Right atrium auricular region (tissue), 2 donors: ENCODE data around the gene HSD3B7. TPM values are rescaled to one million over a fixed set of nuclear protein-coding genes. Genes with fewer than 3 reads are reported as not detected.

ENCODE experiments used
- DNase-seq: peaks from one replicate; pipeline ENCODE4 v3.0.0-alpha.2; 2019; ENCODE audit warnings: low spot score
- H3K27ac ChIP-seq, 2 donors: fragments of 200-600 bp; sonication (generic); 1 replicate in 1 of 2; 2 replicates in 1 of 2; pipeline ENCODE4 v1.5.1; 2016 to 2019
- H3K27me3 ChIP-seq, 2 donors: fragments of 200-600 bp; sonication (generic); one replicate each; pipeline versions ENCODE4 v1.5.1 to v1.6.0; 2017 to 2019
- H3K36me3 ChIP-seq: fragments of 200-600 bp; sonication (generic); one replicate; pipeline ENCODE4 v1.5.1; 2016
- H3K4me1 ChIP-seq, 2 donors: fragments of 200-600 bp; sonication (generic); one replicate each; pipeline versions ENCODE4 v1.5.1 to v1.6.0; 2017 to 2019
- H3K4me3 ChIP-seq, 2 donors: fragments of 200-600 bp; sonication (generic); 1 replicate in 1 of 2; 2 replicates in 1 of 2; pipeline ENCODE4 v1.5.1; 2017 to 2019; ENCODE audit warnings: mild to moderate bottlenecking in 1 of 2, moderate library complexity in 1 of 2
- H3K9me3 ChIP-seq, 2 donors: fragments of 200-600 bp; sonication (generic); one replicate each; pipeline ENCODE4 v1.5.1; 2019
- total RNA-seq, 2 donors: library from RNA; depleted of rRNA; stranded (reverse); fragments of >200 nt; gene quantifications; one replicate each; pipeline ENCODE4 v1.1.0, GENCODE V29; 2016
- TF ChIP-seq, protein P1 (sequence below), 2 donors: fragments of 200-600 bp; sonication (generic); IDR thresholded peaks; one replicate each; pipeline ENCODE4 v1.5.1; 2019; ENCODE audit warnings: antibody characterized with exemption in 2 of 2

HSD3B7 gene
- total RNA-seq, 2 donors from 2014 or later, result 6.0 to 8.5 TPM

DNA sequence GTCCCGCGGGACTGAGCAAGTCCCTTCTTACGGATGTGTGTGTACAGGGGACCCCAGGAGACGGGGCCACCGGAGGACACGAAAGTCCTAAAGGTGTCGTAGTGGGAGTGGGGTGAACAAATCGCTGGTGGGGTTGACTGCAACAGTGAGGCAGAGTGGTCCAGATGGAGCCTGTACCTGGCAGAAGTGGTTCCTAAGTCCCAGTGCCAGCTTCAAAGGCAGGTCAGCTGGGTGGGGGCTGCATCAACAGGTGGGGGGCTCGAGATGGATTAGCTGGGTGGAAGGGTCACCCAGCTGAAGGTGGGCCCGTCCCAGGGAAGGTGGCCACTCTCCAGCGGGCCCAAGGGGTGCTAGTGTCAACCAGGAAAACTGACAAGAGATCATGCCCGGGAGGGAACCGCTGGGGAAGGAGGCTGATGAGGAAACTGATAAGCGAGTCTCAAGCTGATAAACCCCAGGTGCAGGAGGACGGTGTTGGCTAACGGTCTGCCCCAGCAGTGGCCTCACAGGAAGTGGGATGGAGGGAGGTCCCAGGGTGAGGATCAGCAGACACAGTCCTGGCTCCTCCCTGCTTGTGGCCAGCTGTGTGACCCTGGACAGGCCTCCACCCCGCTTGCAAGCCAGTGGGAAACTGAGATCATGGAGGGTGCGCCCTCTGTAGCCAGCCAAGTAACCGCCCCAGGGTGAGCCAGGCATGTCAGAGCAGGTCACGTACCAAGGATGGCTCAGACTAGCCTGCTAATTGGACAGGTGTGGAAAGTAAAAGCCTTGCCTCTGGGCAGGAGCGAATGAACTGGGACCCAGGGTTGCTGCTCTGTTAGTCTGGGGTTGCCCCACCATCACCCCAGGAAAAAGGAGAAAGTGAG, 35.1 kb upstream of the HSD3B7 start:
- peak; percentile 97 for DNase-seq
- TF ChIP-seq, protein P1, sequence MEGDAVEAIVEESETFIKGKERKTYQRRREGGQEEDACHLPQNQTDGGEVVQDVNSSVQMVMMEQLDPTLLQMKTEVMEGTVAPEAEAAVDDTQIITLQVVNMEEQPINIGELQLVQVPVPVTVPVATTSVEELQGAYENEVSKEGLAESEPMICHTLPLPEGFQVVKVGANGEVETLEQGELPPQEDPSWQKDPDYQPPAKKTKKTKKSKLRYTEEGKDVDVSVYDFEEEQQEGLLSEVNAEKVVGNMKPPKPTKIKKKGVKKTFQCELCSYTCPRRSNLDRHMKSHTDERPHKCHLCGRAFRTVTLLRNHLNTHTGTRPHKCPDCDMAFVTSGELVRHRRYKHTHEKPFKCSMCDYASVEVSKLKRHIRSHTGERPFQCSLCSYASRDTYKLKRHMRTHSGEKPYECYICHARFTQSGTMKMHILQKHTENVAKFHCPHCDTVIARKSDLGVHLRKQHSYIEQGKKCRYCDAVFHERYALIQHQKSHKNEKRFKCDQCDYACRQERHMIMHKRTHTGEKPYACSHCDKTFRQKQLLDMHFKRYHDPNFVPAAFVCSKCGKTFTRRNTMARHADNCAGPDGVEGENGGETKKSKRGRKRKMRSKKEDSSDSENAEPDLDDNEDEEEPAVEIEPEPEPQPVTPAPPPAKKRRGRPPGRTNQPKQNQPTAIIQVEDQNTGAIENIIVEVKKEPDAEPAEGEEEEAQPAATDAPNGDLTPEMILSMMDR (IDR thresholded peaks at IDR 0.05), result no peak
- Histone ChIP-seq H3K36me3 (no peaks in the 10 kb centered on the region), H3K9me3 (no peaks in the 10 kb centered on the region), H3K4me1 (peaks cover 0 to 52% of the 10 kb centered on the region in 2 donors), H3K27ac (peak overlapping the region; percentile 95 to 96), H3K27me3 (no peaks in the 10 kb centered on the region), H3K4me3 (peak overlapping the region; percentile 80 to 99)

DNA sequence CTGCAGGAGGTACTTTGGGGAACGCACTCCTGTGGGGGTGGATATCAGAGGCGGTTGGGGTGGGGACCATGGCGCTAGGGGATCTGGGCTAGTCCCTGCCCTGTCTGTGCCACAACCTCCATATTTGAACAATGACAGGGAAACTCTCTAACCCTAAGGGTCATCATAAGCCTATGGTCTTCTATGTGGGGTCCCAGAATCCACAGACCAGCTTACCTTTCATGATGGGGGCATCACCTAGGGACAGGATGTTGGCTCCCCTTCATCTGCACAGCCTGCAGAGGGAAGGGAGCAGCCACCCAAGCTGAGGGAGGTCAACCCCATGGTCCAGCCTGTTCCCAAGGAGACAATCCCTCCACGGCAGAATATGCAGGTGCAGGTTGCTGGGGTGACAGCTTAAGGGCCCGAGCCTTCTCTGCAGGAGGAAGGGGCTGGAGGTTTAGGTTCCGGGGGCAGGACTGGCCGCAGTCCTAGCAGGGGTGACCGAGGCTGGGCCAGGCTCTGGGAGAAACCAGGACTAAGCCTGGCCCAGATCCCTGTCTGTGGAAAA, 34.4 kb upstream of the HSD3B7 start:
- peaks cover 0 to 52% of the 10 kb centered on the region in 2 donors for H3K4me1 ChIP-seq

DNA sequence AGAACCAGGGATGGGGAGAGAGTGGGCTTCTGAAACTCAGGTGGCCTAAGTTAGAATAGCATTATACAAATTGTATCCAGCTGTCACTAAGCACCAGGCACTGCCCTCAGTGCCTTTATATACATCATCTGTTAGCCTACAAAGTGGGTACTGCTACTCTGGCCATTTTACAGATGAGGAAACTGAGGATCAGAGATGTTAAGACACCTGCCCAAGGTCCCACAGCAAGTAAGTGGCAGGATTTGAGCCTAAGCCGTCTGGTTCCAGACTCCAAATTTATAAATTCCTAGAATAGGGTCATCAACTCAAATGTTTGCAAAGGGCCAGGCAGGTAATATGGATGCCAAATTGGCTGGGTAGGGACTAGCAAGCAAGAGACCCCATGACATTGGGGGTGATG, 33.8 kb upstream of the HSD3B7 start:
- TF ChIP-seq, protein P1 (IDR thresholded peaks at IDR 0.05), result no peak
- no peaks in the 10 kb centered on the region for H3K9me3 ChIP-seq
- no peaks in the 10 kb centered on the region for H3K36me3 ChIP-seq
- no peak overlapping the region for H3K4me3 ChIP-seq
- H3K27me3 ChIP-seq, result no peaks in the 10 kb centered on the region
- H3K4me1 ChIP-seq, result peaks cover 0 to 52% of the 10 kb centered on the region in 2 donors
- DNase-seq, result no peak
- peak overlapping the region; percentile 95 to 96 for H3K27ac ChIP-seq

More for the DNA sequence above, 34.4 kb upstream of the HSD3B7 start:
- Histone ChIP-seq H3K4me3 (peak overlapping the region in 1 of 2 donors; percentile 99), H3K27me3 (no peaks in the 10 kb centered on the region), H3K27ac (peak overlapping the region; percentile 95 to 96), H3K9me3 (no peaks in the 10 kb centered on the region), H3K36me3 (no peaks in the 10 kb centered on the region)
- DNase-seq, result no peak
- TF ChIP-seq, protein P1 (IDR thresholded peaks at IDR 0.05), result no peak

DNA sequence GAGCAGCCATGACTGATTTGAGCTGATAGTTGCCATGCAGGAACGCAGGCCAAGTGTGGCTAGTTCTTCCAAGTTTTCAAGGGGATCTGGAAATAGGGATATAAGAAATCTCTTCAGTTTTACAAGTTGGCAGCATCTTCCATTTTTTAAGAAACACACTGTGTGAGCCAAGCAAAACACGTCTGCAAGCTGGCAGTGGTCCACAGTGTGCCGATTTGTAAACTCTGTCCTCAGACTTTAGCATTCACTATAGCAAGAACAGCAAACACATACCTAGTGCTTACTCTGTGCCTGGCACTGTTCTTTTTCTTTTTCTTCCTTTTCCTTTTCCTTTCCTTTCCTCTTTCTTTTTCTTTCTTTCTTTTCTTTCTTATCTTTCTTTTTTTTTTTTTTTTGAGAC, 33.3 kb upstream of the HSD3B7 start:
- Histone ChIP-seq H3K27ac (peak overlapping the region in 1 of 2 donors; percentile 35), H3K36me3 (no peaks in the 10 kb centered on the region), H3K4me3 (no peak overlapping the region), H3K27me3 (no peaks in the 10 kb centered on the region), H3K4me1 (peaks cover 0 to 57% of the 10 kb centered on the region in 2 donors), H3K9me3 (no peaks in the 10 kb centered on the region)
- peak; percentile 93 for DNase-seq
- TF ChIP-seq, protein P1 (IDR thresholded peaks at IDR 0.05), result no peak

DNA sequence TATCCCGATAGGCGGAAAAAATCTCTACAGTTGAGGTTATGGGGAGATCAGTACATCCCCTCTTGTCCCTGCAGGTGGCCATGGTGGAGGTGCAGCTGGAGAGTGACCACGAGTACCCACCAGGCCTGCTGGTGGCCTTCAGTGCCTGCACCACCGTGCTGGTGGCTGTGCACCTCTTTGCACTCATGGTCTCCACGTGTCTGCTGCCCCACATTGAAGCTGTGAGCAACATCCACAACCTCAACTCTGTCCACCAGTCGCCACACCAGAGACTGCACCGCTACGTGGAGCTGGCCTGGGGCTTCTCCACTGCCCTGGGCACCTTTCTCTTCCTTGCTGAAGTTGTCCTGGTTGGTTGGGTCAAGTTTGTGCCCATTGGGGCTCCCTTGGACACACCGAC, 31.9 kb upstream of the HSD3B7 start:
- DNase-seq, result no peak

More for the DNA sequence above, 31.9 kb upstream of the HSD3B7 start:
- TF ChIP-seq, protein P1 (IDR thresholded peaks at IDR 0.05), result no peak
- no peaks in the 10 kb centered on the region for H3K27me3 ChIP-seq
- H3K36me3 ChIP-seq, result no peaks in the 10 kb centered on the region
- H3K27ac ChIP-seq, result no peak overlapping the region
- no peak overlapping the region for H3K4me3 ChIP-seq
- H3K4me1 ChIP-seq, result peaks cover 0 to 56% of the 10 kb centered on the region in 2 donors
- H3K9me3 ChIP-seq, result no peaks in the 10 kb centered on the region
